Adrenal gland (tissue), 12 donors: ENCODE results near the gene PRSS53. TPM values are rescaled to one million over a fixed set of nuclear protein-coding genes. Genes with fewer than 3 reads are reported as not detected.

Experiments
- DNase-seq, 7 donors: peaks; one replicate each; pipeline ENCODE4 v3.0.0-alpha.2; 2019 to 2020
- H3K27ac ChIP-seq, 5 donors: fragments of 200-600 bp; sonication (generic) in 4 of 5; 1 replicate in 3 of 5; 2 replicates in 2 of 5; pipeline versions ENCODE4 v1.5.1 to v1.8.0; 2016 to 2020; ENCODE audit warnings: mild to moderate bottlenecking in 1 of 5
- H3K27me3 ChIP-seq: fragments of 200-600 bp; 2 replicates; pipeline ENCODE4 v1.8.0; 2021
- H3K36me3 ChIP-seq, 2 donors: fragments of 200-600 bp; replicated peaks in 1 of 2; 1 replicate in 1 of 2; 2 replicates in 1 of 2; pipeline versions ENCODE4 v1.5.1 to v1.8.0; 2018 to 2022
- H3K4me1 ChIP-seq, 2 donors: fragments of 200-600 bp; replicated peaks in 1 of 2; 1 replicate in 1 of 2; 2 replicates in 1 of 2; pipeline versions ENCODE4 v1.5.1 to v1.8.0; 2018 to 2021
- H3K4me3 ChIP-seq, 4 donors: fragments of 200-600 bp; sonication (generic) in 3 of 4; one replicate each; pipeline ENCODE4 v1.5.1; 2016 to 2018
- H3K9me3 ChIP-seq, 3 donors: fragments of 200-600 bp; sonication (generic) in 1 of 3; replicated peaks in 1 of 3; 1 replicate in 2 of 3; 2 replicates in 1 of 3; pipeline versions ENCODE4 v1.5.1 to v1.8.0; 2016 to 2021
- POLR2A ChIP-seq, 2 donors: fragments of 450-650 bp; IDR thresholded peaks; one replicate each; pipeline ENCODE4 v1.6.1; 2017; ENCODE audit warnings: antibody characterized with exemption in 2 of 2, mild to moderate bottlenecking in 2 of 2, moderate library complexity in 1 of 2
- WGBS, 4 donors: extraction: QIAGEN DNeasy Blood & Tissue Kit in 2 of 4; methylation state at CpG; one replicate each; pipeline versions ENCODE4 v1.1.5 to v1.1.7; 2013 to 2017; 5-methylcytosine and 5-hydroxymethylcytosine counted together
- intact Hi-C, 2 donors: fragments of 100-400 bp; cut with DNase I; formaldehyde crosslinking; loops; one replicate each; pipeline versions ENCODE4 v1.14.1 to v1.15.0; 2022 to 2023
- polyA plus RNA-seq, 3 donors: library from polyadenylated mRNA; stranded (reverse); fragments of 200-250 nt in 2 of 3; fragments of 350-450 nt in 1 of 3; fragmentation: Illumina TruSeq in 1 of 3; extraction: RNeasy Lipid Tissue Mini Kit (QIAGEN cat#74804) in 1 of 3; gene quantifications; one replicate each; pipeline ENCODE4 v1.2.3, GENCODE V29; 2013 to 2014
- total RNA-seq, 9 donors: library from RNA; depleted of rRNA in 4 of 9; stranded (reverse); fragments of >200 nt in 4 of 9; fragments of 120-200 nt in 1 of 9; fragmentation: NEBNext Ultra II Directional in 1 of 9; extraction: Animal tissue kit (Norgen Biotek cat#: 25700) in 1 of 9; gene quantifications; one replicate each; pipeline versions ENCODE4 v1.1.0 to v1.2.4, GENCODE V29; 2013 to 2023
- TF ChIP-seq, protein P1 (sequence below), 6 experiments: fragments of 450-650 bp in 4 of 6; fragments of 200-600 bp in 2 of 6; sonication (generic) in 1 of 6; IDR thresholded peaks; 1 replicate in 5 of 6; 2 replicates in 1 of 6; pipeline versions ENCODE4 v1.5.1 to v1.8.0; 2016 to 2021; ENCODE audit warnings: antibody characterized with exemption in 6 of 6, mild to moderate bottlenecking in 2 of 6, moderate library complexity in 1 of 6
- donor health status: healthy with polysubstance abuse.
- donor health status: Bipolar disorder and iron deficiency.
- donor health status: DM: yes; HTN: yes; CAD: no.
- donor health status: DM: no; HTN: no; CAD: no.
- donor health status: DM: no; HTN: no; CAD: no.
- donor health status: DM: yes; HTN: yes; CAD: no.

PRSS53 gene
- total and polyA plus RNA-seq, 12 donors: 0.18 to 11.0 (median 1.1) TPM

DNA sequence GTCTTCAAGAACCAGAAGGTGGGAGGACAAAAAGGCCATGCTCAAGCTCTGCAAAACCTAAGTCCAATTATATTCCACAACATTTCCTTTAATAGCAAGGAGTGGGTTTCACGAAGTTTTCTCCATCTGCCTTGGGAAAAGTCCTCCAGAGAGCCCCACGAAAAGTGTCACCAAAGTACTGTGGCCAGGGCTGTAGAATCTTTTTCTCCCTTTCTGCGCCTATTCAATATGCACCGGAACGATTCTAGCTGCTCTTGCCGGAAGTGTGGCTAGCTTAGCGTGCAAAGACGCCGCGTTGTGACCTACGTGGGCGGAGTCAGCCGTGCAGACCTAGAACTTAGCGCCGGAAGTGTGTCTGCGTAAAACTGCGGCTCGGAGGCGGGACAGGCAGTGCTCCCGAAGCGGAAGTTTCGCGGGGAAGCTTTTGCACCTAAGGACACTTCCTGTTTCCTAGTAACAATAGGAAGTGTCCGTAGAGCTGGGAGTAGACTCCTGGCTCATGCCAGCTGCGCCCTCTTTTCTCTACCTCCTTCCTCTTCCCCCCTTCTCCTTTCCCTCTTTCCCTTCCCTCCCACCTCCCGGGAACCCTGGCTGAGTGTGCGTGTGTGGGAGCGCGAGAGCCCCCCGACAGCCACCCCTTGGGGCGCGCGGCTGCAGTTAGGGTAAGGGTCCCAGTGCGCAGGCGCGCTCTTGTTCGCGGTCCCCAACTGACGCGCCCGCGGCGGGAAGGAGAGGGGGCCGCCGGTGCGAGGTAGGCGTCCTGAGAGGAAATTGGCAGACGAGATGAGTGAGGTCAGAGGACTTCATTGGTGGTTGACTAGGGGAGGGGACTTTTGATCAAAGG, 14.6 kb downstream of the PRSS53 start, which contains the start of the genes ZNF646 and ZNF668:
ZNF646 (plus strand) TSS at position 453 of the 844 bp plus-strand sequence. CDS start 1,903 bp downstream, outside the sequence.
ZNF668 (minus strand) TSS at position 271 of the 844 bp plus-strand sequence. CDS start 9,781 bp downstream, outside the sequence.
- peaks cover 0 to 30% of the 10 kb centered on the region in 2 donors for H3K36me3 ChIP-seq
- intact Hi-C loops: no loop called here
- peaks cover 13 to 29% of the 10 kb centered on the region in 2 donors for H3K4me1 ChIP-seq
- H3K9me3 ChIP-seq: no peaks in the 10 kb centered on the region
- H3K27ac ChIP-seq: peak within 1 kb of the TSS; percentile 66 to 98 (median 91)
- no peaks in the 10 kb centered on the region for H3K27me3 ChIP-seq
- TF ChIP-seq, protein P1, sequence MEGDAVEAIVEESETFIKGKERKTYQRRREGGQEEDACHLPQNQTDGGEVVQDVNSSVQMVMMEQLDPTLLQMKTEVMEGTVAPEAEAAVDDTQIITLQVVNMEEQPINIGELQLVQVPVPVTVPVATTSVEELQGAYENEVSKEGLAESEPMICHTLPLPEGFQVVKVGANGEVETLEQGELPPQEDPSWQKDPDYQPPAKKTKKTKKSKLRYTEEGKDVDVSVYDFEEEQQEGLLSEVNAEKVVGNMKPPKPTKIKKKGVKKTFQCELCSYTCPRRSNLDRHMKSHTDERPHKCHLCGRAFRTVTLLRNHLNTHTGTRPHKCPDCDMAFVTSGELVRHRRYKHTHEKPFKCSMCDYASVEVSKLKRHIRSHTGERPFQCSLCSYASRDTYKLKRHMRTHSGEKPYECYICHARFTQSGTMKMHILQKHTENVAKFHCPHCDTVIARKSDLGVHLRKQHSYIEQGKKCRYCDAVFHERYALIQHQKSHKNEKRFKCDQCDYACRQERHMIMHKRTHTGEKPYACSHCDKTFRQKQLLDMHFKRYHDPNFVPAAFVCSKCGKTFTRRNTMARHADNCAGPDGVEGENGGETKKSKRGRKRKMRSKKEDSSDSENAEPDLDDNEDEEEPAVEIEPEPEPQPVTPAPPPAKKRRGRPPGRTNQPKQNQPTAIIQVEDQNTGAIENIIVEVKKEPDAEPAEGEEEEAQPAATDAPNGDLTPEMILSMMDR (IDR thresholded peaks at IDR 0.05): no peak
- TF ChIP-seq POLR2A (IDR thresholded peaks at IDR 0.05): peak; percentile 30 to 82
- peak; percentile 97 to 99 (median 99) for DNase-seq
- WGBS, 4 donors: 0 to 1% (median 0%) methylated on average over 35 to 48 of the region's 48 CpGs
- H3K4me3 ChIP-seq: peak within 1 kb of the TSS; percentile 76 to 100 (median 94)

DNA sequence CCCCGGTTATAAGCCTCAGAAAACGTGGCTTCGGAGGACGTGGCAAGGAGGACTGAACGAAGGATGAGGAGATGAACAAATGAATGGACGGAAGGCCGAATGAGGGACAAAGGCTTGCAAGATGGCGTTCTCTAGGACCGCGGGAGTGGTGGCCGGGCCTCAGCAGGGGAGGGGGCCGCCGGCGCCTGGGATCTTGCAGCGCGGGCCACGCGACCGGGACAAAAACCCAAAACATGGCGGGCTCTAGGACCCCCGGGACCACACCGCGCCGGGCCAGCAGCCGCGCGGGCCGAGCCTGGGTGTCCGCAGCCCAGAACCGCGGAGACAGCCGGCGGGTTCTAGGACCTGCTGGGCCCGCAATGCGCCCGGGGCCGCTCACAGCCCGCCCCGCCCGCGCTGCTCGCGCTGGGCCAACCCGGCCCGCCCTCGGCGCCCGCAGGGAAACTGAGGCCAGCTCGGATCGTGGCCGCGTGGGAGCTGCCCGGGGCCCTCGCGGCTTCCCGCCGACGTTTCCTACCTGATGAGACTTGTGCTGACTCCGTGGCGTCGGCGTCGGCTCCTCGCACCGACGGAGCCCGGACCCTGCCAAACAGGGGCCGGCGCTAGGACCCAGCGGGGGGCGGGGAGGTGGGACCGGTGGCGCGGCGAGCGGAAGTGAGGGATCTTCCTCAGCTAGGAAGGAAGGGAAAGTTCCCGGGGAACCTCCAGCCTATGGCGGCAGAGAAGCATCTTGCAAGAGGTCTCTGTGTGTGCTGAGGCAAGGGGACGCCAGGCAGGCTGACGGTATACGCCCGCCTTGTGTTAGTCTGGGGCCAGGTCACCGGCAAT, 15.4 kb downstream of the PRSS53 start:
- peak; percentile 92 to 95 (median 94) for DNase-seq
- Histone ChIP-seq H3K27ac (peak overlapping the region; percentile 47 to 98 (median 91)), H3K27me3 (no peaks in the 10 kb centered on the region), H3K36me3 (peaks cover 0 to 22% of the 10 kb centered on the region in 2 donors), H3K9me3 (no peaks in the 10 kb centered on the region), H3K4me1 (peaks cover 13 to 29% of the 10 kb centered on the region in 2 donors), H3K4me3 (peak overlapping the region; percentile 68 to 100 (median 82))
- intact Hi-C loops: no loop called here
- 0 to 1% (median 1%) methylated on average over 25 to 83 of the region's 83 CpGs for WGBS, 4 donors
- TF ChIP-seq, protein P1 (IDR thresholded peaks at IDR 0.05): no peak
- no peak for TF ChIP-seq POLR2A (IDR thresholded peaks at IDR 0.05)

DNA sequence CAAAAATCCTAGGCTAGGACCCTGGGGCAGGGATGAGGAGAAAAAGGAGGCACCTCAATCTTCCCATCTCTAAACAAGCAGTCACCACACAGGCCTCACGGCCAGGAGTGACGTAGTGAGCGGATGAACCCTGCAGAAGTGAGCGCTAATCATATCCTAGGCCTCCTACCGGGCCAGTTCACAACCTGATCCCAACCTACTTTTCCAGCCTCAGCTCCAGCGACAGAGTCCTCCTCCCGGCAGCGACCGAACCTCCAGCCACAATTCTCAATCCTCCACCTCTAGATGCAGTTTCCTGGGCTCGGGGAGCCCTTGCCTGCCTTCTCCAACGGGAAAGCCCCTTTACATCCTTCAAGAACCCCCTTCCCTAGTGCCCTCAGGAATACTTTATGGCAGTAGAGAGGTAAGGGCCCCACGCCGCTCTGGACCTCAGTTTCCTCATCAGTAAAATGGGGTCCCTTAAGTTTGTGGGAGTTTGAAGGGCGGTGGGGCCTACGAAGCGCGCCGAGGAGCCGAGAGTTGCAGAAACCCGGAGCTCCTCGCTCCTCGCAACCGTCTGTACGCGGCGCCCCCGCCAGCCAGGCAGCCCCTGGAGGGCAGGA, 16.1 kb downstream of the PRSS53 start:
- peaks cover 13 to 29% of the 10 kb centered on the region in 2 donors for H3K4me1 ChIP-seq
- no peaks in the 10 kb centered on the region for H3K27me3 ChIP-seq
- TF ChIP-seq, protein P1 (IDR thresholded peaks at IDR 0.05): no peak
- TF ChIP-seq POLR2A (IDR thresholded peaks at IDR 0.05): no peak
- peaks cover 0 to 14% of the 10 kb centered on the region in 2 donors for H3K36me3 ChIP-seq
- peak overlapping the region in 4 of 5 donors; percentile 83 to 98 (median 92) for H3K27ac ChIP-seq
- H3K9me3 ChIP-seq: no peaks in the 10 kb centered on the region
- H3K4me3 ChIP-seq: peak overlapping the region; percentile 68 to 100 (median 82)
- intact Hi-C loops: no loop called here
- 0 to 3% (median 2%) methylated on average over 25 to 27 of the region's 27 CpGs for WGBS, 4 donors
- peak in 4 of 7 donors; percentile 35 to 72 (median 41) for DNase-seq
